ENCODE data around the gene HIPK4.
"Not testable (repeated sequence)": the region's sequence is repeated elsewhere in the genome, so short reads cannot be mapped to it uniquely, and the experiment has no call there.

HIPK4 gene

GRCh38 chr19:40341601-40342482 is 48.1 kb downstream of the HIPK4 start:
- Histone ChIP-seq H3K9ac (ENCODE audit: low read depth, low read length) (no peak overlapping the region), H3K27ac (ENCODE audit: low read depth, low read length) (no peak overlapping the region), H3K9me3 (ENCODE audit: insufficient read depth, low read depth, low read length) (no peaks in the 10 kb centered on the region), H3K27me3 (ENCODE audit: insufficient read depth, low read length) (no peaks in the 10 kb centered on the region), H3K4me1 (ENCODE audit: insufficient read depth, low read length) (no peaks in the 10 kb centered on the region), H3K4me3 (ENCODE audit: low read length) (no peak overlapping the region), H3K36me3 (ENCODE audit: insufficient read depth, low read length) (peaks cover 15% of the 10 kb centered on the region; the same call in 1 of the 2 replicates)
- 89% methylated on average over 9 of the region's 9 CpGs for WGBS

GRCh38 chr19:40339018-40339728 is 50.8 kb downstream of the HIPK4 start:
- WGBS: 95% methylated on average over 4 of the region's 4 CpGs
- H3K9me3 ChIP-seq (ENCODE audit: insufficient read depth, low read depth, low read length): no peaks in the 10 kb centered on the region
- peaks cover 26% of the 10 kb centered on the region for H3K36me3 ChIP-seq (ENCODE audit: insufficient read depth, low read length)
- H3K27ac ChIP-seq (ENCODE audit: low read depth, low read length): no peak overlapping the region
- no peaks in the 10 kb centered on the region for H3K27me3 ChIP-seq (ENCODE audit: insufficient read depth, low read length)
- H3K4me3 ChIP-seq (ENCODE audit: low read length): no peak overlapping the region
- H3K4me1 ChIP-seq (ENCODE audit: insufficient read depth, low read length): no peaks in the 10 kb centered on the region
- H3K9ac ChIP-seq (ENCODE audit: low read depth, low read length): no peak overlapping the region

- Histone ChIP-seq H3K4me1 (ENCODE audit: insufficient read depth, low read length) (no peaks in the 10 kb centered on the region), H3K9me3 (ENCODE audit: insufficient read depth, low read depth, low read length) (no peaks in the 10 kb centered on the region), H3K27me3 (ENCODE audit: insufficient read depth, low read length) (no peaks in the 10 kb centered on the region), H3K36me3 (ENCODE audit: insufficient read depth, low read length) (peaks cover 37% of the 10 kb centered on the region), H3K27ac (ENCODE audit: low read depth, low read length) (no peak overlapping the region), H3K4me3 (ENCODE audit: low read length) (no peak overlapping the region), H3K9ac (ENCODE audit: low read depth, low read length) (no peak overlapping the region)
- 97% methylated on average over 5 of the region's 5 CpGs for WGBS
Measured at GRCh38 chr19:40337594-40337993, 52.4 kb downstream of the HIPK4 start.

GRCh38 chr19:40337107-40337506 is 52.9 kb downstream of the HIPK4 start:
- H3K27me3 ChIP-seq (ENCODE audit: insufficient read depth, low read length): no peaks in the 10 kb centered on the region
- peaks cover 42% of the 10 kb centered on the region for H3K36me3 ChIP-seq (ENCODE audit: insufficient read depth, low read length)
- no peak overlapping the region for H3K27ac ChIP-seq (ENCODE audit: low read depth, low read length)
- no peak overlapping the region for H3K9ac ChIP-seq (ENCODE audit: low read depth, low read length)
- H3K4me1 ChIP-seq (ENCODE audit: insufficient read depth, low read length): no peaks in the 10 kb centered on the region
- no peaks in the 10 kb centered on the region for H3K9me3 ChIP-seq (ENCODE audit: insufficient read depth, low read depth, low read length)
- H3K4me3 ChIP-seq (ENCODE audit: low read length): no peak overlapping the region
- WGBS: 97% methylated on average over 2 of the region's 2 CpGs

- Histone ChIP-seq H3K4me3 (ENCODE audit: low read length) (no peak overlapping the region), H3K36me3 (ENCODE audit: insufficient read depth, low read length) (peaks cover 47% of the 10 kb centered on the region), H3K4me1 (ENCODE audit: insufficient read depth, low read length) (no peaks in the 10 kb centered on the region), H3K27ac (ENCODE audit: low read depth, low read length) (no peak overlapping the region), H3K9ac (ENCODE audit: low read depth, low read length) (no peak overlapping the region), H3K27me3 (ENCODE audit: insufficient read depth, low read length) (no peaks in the 10 kb centered on the region), H3K9me3 (ENCODE audit: insufficient read depth, low read depth, low read length) (no peaks in the 10 kb centered on the region)
- 91% methylated on average over 2 of the region's 2 CpGs for WGBS
Measured at GRCh38 chr19:40336601-40336900, 53.4 kb downstream of the HIPK4 start.

- WGBS: 94% methylated on average over 15 of the region's 15 CpGs
- H3K9me3 ChIP-seq (ENCODE audit: insufficient read depth, low read depth, low read length): no peaks in the 10 kb centered on the region
Measured at GRCh38 chr19:40335855-40336600, 54.0 kb downstream of the HIPK4 start.

GRCh38 chr19:40335101-40335500 is 54.9 kb downstream of the HIPK4 start:
- H3K4me3 ChIP-seq (ENCODE audit: low read length): no peak overlapping the region
- H3K4me1 ChIP-seq (ENCODE audit: insufficient read depth, low read length): no peaks in the 10 kb centered on the region
- no peak overlapping the region for H3K27ac ChIP-seq (ENCODE audit: low read depth, low read length)
- peaks cover 52% of the 10 kb centered on the region for H3K36me3 ChIP-seq (ENCODE audit: insufficient read depth, low read length)
- no peak overlapping the region for H3K9ac ChIP-seq (ENCODE audit: low read depth, low read length)
- no peaks in the 10 kb centered on the region for H3K9me3 ChIP-seq (ENCODE audit: insufficient read depth, low read depth, low read length)
- no peaks in the 10 kb centered on the region for H3K27me3 ChIP-seq (ENCODE audit: insufficient read depth, low read length)

More at GRCh38 chr19:40335855-40336600, 54.0 kb downstream of the HIPK4 start:
- H3K9ac ChIP-seq (ENCODE audit: low read depth, low read length): no peak overlapping the region
- peaks cover 49% of the 10 kb centered on the region for H3K36me3 ChIP-seq (ENCODE audit: insufficient read depth, low read length)
- no peaks in the 10 kb centered on the region for H3K4me1 ChIP-seq (ENCODE audit: insufficient read depth, low read length)
- H3K27me3 ChIP-seq (ENCODE audit: insufficient read depth, low read length): no peaks in the 10 kb centered on the region
- H3K27ac ChIP-seq (ENCODE audit: low read depth, low read length): no peak overlapping the region
- H3K4me3 ChIP-seq (ENCODE audit: low read length): no peak overlapping the region

- not testable (repeated sequence) for H3K9ac ChIP-seq (ENCODE audit: low read depth, low read length); H3K4me3 ChIP-seq (ENCODE audit: low read length); H3K27me3 ChIP-seq (ENCODE audit: insufficient read depth, low read length); H3K9me3 ChIP-seq (ENCODE audit: insufficient read depth, low read depth, low read length); H3K27ac ChIP-seq (ENCODE audit: low read depth, low read length); H3K4me1 ChIP-seq (ENCODE audit: insufficient read depth, low read length)
- WGBS: 89% methylated on average over 5 of the region's 6 CpGs
- peaks cover 55% of the 10 kb centered on the region for H3K36me3 ChIP-seq (ENCODE audit: insufficient read depth, low read length)
Measured at GRCh38 chr19:40333083-40333482, 56.9 kb downstream of the HIPK4 start.

GRCh38 chr19:40332669-40333068 is 57.3 kb downstream of the HIPK4 start:
- no peak overlapping the region for H3K4me3 ChIP-seq (ENCODE audit: low read length)
- peaks cover 59% of the 10 kb centered on the region for H3K36me3 ChIP-seq (ENCODE audit: insufficient read depth, low read length)
- WGBS: 96% methylated on average over 6 of the region's 6 CpGs

GRCh38 chr19:40331052-40331451 is 58.9 kb downstream of the HIPK4 start:
- no peak overlapping the region for H3K4me3 ChIP-seq (ENCODE audit: low read length)
- peaks cover 70% of the 10 kb centered on the region for H3K36me3 ChIP-seq (ENCODE audit: insufficient read depth, low read length)
- H3K27me3 ChIP-seq (ENCODE audit: insufficient read depth, low read length): no peaks in the 10 kb centered on the region
- H3K9me3 ChIP-seq (ENCODE audit: insufficient read depth, low read depth, low read length): no peaks in the 10 kb centered on the region
- H3K4me1 ChIP-seq (ENCODE audit: insufficient read depth, low read length): 0 out of 2 replicates have a peak, but pooled peaks cover 2% of the 10 kb centered on the region
- H3K9ac ChIP-seq (ENCODE audit: low read depth, low read length): no peak overlapping the region
- WGBS: 94% methylated on average over 5 of the region's 5 CpGs
- H3K27ac ChIP-seq (ENCODE audit: low read depth, low read length): no peak overlapping the region

More at GRCh38 chr19:40332669-40333068, 57.3 kb downstream of the HIPK4 start:
- no peaks in the 10 kb centered on the region for H3K9me3 ChIP-seq (ENCODE audit: insufficient read depth, low read depth, low read length)
- no peaks in the 10 kb centered on the region for H3K27me3 ChIP-seq (ENCODE audit: insufficient read depth, low read length)
- no peak overlapping the region for H3K27ac ChIP-seq (ENCODE audit: low read depth, low read length)
- H3K9ac ChIP-seq (ENCODE audit: low read depth, low read length): no peak overlapping the region
- 0 out of 2 replicates have a peak, but pooled peaks cover 2% of the 10 kb centered on the region for H3K4me1 ChIP-seq (ENCODE audit: insufficient read depth, low read length)
